MM.1S (cell line): ENCODE measurements around the gene REG4.

Experiments used
- CTCF ChIP-seq: fragments of 300-600 bp; sonication (generic); IDR thresholded peaks from 2 replicates; pipeline ENCODE4 v1.5.1; 2016; ENCODE audit warnings: antibody characterized with exemption, low read length, mixed read lengths
- EZH2 ChIP-seq: fragments of 300-600 bp; sonication (generic); optimal IDR thresholded peaks from 2 replicates; pipeline ENCODE3; 2017; ENCODE audit warnings: low read depth, mild to moderate bottlenecking, antibody characterized with exemption, low read length, mixed read lengths
- EZH2phosphoT487 ChIP-seq: fragments of 300-600 bp; sonication (generic); IDR thresholded peaks from 2 replicates; pipeline ENCODE4 v1.6.1; 2018; ENCODE audit warnings: antibody characterized with exemption, low read length

DNA sequence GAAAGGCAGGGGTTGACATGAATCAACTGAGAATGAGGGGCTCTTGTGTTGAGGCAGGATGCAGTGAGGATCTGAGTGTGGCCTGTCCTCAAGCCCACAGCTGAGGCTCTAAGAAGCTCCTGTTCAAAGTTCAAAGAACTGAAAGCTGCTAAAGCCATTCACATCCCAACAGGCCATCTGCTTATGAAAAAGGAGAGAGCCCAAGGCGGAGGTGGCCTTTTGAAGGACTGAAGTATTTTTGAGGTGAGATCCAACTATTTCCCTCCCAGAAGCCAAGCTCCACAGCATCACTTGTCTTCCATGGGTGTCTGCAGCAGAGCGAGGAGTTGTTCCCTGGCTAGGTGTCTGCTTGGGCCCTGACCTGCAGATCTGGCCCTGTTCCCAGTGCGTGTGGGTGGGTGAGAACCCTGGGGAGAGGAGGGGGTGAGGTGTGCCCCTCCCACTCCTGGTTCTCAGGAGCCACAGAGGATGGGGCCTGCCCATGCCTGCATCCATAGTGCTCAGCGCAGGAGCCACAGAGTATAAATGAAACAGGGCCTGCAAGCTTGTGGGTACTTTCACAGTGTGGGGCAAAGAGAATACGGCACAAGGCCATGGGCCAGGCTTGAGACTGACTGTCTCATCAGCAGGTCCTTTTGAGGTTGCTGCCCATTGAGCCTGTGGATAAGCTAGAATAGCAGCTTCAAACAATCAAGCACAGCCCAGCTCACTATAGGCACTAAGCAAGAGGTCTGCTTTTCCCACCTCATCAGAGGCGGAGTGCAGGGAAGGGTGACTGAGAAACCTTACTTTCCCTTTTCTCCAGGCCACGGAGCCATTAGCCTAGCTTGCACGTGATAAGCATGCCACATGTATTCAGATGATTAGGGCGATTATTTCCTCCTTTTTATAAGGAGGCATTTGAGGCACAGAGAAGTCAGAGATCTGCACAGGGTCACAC, 15.7 kb downstream of the REG4 start:
- no peak for TF ChIP-seq CTCF
- TF ChIP-seq EZH2phosphoT487 = no peak
- TF ChIP-seq EZH2 = no peak
